ENCODE data around the gene HYI. TPM values are rescaled to one million over a fixed set of nuclear protein-coding genes. Genes with fewer than 3 reads are reported as not detected.

The HYI gene

DNA sequence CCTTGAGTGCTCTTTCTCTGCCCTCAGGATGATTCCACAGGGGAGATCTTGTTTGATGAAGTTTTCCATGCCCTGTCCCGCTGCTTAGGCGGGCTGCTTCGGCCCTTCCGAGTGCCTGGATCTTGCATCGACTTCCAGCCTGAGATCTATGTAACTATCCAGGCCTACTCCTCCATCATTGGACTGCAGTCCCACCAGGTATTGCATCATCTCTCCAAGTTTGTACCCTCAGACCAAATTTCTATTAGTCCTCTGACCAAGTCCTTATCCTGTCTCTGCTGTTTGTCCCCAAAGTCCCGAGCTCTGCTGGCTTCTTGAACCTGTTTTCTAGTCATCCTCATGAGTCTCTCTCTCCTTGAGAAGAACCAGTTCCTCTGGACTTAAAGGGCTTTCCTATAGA is 49.4 kb downstream of the HYI start:
- TF ChIP-seq, protein P1, sequence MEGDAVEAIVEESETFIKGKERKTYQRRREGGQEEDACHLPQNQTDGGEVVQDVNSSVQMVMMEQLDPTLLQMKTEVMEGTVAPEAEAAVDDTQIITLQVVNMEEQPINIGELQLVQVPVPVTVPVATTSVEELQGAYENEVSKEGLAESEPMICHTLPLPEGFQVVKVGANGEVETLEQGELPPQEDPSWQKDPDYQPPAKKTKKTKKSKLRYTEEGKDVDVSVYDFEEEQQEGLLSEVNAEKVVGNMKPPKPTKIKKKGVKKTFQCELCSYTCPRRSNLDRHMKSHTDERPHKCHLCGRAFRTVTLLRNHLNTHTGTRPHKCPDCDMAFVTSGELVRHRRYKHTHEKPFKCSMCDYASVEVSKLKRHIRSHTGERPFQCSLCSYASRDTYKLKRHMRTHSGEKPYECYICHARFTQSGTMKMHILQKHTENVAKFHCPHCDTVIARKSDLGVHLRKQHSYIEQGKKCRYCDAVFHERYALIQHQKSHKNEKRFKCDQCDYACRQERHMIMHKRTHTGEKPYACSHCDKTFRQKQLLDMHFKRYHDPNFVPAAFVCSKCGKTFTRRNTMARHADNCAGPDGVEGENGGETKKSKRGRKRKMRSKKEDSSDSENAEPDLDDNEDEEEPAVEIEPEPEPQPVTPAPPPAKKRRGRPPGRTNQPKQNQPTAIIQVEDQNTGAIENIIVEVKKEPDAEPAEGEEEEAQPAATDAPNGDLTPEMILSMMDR (IDR thresholded peaks at IDR 0.05; ENCODE audit: insufficient read depth, low read length): no peak
- TF ChIP-seq, protein P2, sequence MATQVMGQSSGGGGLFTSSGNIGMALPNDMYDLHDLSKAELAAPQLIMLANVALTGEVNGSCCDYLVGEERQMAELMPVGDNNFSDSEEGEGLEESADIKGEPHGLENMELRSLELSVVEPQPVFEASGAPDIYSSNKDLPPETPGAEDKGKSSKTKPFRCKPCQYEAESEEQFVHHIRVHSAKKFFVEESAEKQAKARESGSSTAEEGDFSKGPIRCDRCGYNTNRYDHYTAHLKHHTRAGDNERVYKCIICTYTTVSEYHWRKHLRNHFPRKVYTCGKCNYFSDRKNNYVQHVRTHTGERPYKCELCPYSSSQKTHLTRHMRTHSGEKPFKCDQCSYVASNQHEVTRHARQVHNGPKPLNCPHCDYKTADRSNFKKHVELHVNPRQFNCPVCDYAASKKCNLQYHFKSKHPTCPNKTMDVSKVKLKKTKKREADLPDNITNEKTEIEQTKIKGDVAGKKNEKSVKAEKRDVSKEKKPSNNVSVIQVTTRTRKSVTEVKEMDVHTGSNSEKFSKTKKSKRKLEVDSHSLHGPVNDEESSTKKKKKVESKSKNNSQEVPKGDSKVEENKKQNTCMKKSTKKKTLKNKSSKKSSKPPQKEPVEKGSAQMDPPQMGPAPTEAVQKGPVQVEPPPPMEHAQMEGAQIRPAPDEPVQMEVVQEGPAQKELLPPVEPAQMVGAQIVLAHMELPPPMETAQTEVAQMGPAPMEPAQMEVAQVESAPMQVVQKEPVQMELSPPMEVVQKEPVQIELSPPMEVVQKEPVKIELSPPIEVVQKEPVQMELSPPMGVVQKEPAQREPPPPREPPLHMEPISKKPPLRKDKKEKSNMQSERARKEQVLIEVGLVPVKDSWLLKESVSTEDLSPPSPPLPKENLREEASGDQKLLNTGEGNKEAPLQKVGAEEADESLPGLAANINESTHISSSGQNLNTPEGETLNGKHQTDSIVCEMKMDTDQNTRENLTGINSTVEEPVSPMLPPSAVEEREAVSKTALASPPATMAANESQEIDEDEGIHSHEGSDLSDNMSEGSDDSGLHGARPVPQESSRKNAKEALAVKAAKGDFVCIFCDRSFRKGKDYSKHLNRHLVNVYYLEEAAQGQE (IDR thresholded peaks at IDR 0.05; ENCODE audit: insufficient replicate concordance, low read depth): no peak
- TF ChIP-seq GABPA (IDR thresholded peaks at IDR 0.05; ENCODE audit: low read depth) (no peak), SPI1 (IDR thresholded peaks at IDR 0.05; ENCODE audit: borderline replicate concordance, low read depth) (no peak), POLR2AphosphoS5 (IDR thresholded peaks at IDR 0.05; ENCODE audit: low read depth) (no peak)

GRCh38 chr1:43402089-43402865 is 51.5 kb downstream of the HYI start:
- TF ChIP-seq POLR2AphosphoS5 (IDR thresholded peaks at IDR 0.05; ENCODE audit: low read depth) (no peak), SPI1 (IDR thresholded peaks at IDR 0.05; ENCODE audit: borderline replicate concordance, low read depth) (no peak), GABPA (IDR thresholded peaks at IDR 0.05; ENCODE audit: low read depth) (no peak)
- TF ChIP-seq, protein P2 (IDR thresholded peaks at IDR 0.05; ENCODE audit: insufficient replicate concordance, low read depth): no peak
- TF ChIP-seq, protein P1 (IDR thresholded peaks at IDR 0.05; ENCODE audit: insufficient read depth, low read length): no peak
- Histone ChIP-seq H3K27me3 (ENCODE audit: insufficient read depth, poor library complexity, severe bottlenecking) (no peaks in the 10 kb centered on the region), H3K4me3 (replicated peaks; ENCODE audit: insufficient read depth, low read length) (no peak overlapping the region), H3K27ac (replicated peaks) (no peak overlapping the region)
- DNase-seq (ENCODE audit: low read depth in 1 of 2, low spot score in 1 of 2): no peak

More for the DNA sequence above, 49.4 kb downstream of the HYI start:
- Histone ChIP-seq H3K4me3 (replicated peaks; ENCODE audit: insufficient read depth, low read length) (no peak overlapping the region), H3K27ac (replicated peaks) (no peak overlapping the region), H3K27me3 (ENCODE audit: insufficient read depth, poor library complexity, severe bottlenecking) (no peaks in the 10 kb centered on the region)
- DNase-seq (ENCODE audit: low read depth in 1 of 2, low spot score in 1 of 2): no peak

Small RNAs within 50 kb of the gene (microRNA-seq; reads per million reads assigned to microRNA genes)
- gene MIR6735: not detected
